HEK293T (cell line): Measurements from ENCODE around the gene CUL7.
"Not testable (repeated sequence)": the region's sequence is repeated elsewhere in the genome, so short reads cannot be mapped to it uniquely, and the experiment has no call there.

Source experiments
- BHLHE40 ChIP-seq: fragments of 450-650 bp; IDR thresholded peaks from 2 replicates; pipeline ENCODE4 v1.6.1; 2016; ENCODE audit warnings: mild to moderate bottlenecking, moderate library complexity, borderline replicate concordance
- FOXA1 ChIP-seq: fragments of 450-650 bp; IDR thresholded peaks from 2 replicates; pipeline ENCODE4 v1.6.1; 2016; ENCODE audit warnings: mild to moderate bottlenecking
- FOXK2 ChIP-seq: fragments of 450-650 bp; IDR thresholded peaks from 2 replicates; pipeline ENCODE4 v1.6.1; 2016; ENCODE audit warnings: mild to moderate bottlenecking
- FOXM1 ChIP-seq: fragments of 450-650 bp; IDR thresholded peaks from 2 replicates; pipeline ENCODE4 v1.6.1; 2017; ENCODE audit warnings: mild to moderate bottlenecking, borderline replicate concordance
- HDGF ChIP-seq: fragments of 450-650 bp; IDR thresholded peaks from 2 replicates; pipeline ENCODE4 v1.6.1; 2017; ENCODE audit warnings: antibody characterized with exemption, borderline replicate concordance
- SUZ12 ChIP-seq: fragments of 450-650 bp; IDR thresholded peaks from 2 replicates; pipeline ENCODE4 v1.6.1; 2016; ENCODE audit warnings: mild to moderate bottlenecking
- TARDBP ChIP-seq: fragments of 450-650 bp; IDR thresholded peaks from 2 replicates; pipeline ENCODE4 v1.6.1; 2016
- TF ChIP-seq, protein P1 (sequence below): fragments of 450-650 bp; IDR thresholded peaks from 2 replicates; pipeline ENCODE4 v1.6.1; 2016

GRCh38 chr6:43081922-43082321 lies 28.3 kb upstream of the CUL7 start:
- TF ChIP-seq FOXK2, HDGF, BHLHE40, SUZ12, FOXA1, FOXM1, TARDBP: not testable (repeated sequence)
- TF ChIP-seq, protein P1, sequence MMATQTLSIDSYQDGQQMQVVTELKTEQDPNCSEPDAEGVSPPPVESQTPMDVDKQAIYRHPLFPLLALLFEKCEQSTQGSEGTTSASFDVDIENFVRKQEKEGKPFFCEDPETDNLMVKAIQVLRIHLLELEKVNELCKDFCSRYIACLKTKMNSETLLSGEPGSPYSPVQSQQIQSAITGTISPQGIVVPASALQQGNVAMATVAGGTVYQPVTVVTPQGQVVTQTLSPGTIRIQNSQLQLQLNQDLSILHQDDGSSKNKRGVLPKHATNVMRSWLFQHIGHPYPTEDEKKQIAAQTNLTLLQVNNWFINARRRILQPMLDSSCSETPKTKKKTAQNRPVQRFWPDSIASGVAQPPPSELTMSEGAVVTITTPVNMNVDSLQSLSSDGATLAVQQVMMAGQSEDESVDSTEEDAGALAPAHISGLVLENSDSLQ = not testable (repeated sequence)
